Hepatocyte (in vitro differentiated cells): ENCODE measurements around the gene SCAF4. TPM values are rescaled to one million over a fixed set of nuclear protein-coding genes. Genes with fewer than 3 reads are reported as not detected.

ENCODE experiments used
- DNase-seq: peaks from one replicate; pipeline ENCODE4 v3.0.0-alpha.2; 2016; ENCODE audit warnings: low spot score
- H2AFZ ChIP-seq: fragments of 200-600 bp; sonication (generic); 2 replicates; pipeline ENCODE4 v1.6.0; 2016; ENCODE audit warnings: antibody characterized with exemption, mild to moderate bottlenecking
- H3K27ac ChIP-seq: fragments of 200-600 bp; sonication (generic); 2 replicates; pipeline ENCODE4 v1.5.1; 2016; ENCODE audit warnings: mild to moderate bottlenecking
- H3K27me3 ChIP-seq: fragments of 200-600 bp; sonication (generic); 2 replicates; pipeline ENCODE4 v1.6.1; 2016
- H3K36me3 ChIP-seq: fragments of 200-600 bp; sonication (generic); replicated peaks from 2 replicates; pipeline ENCODE4 v1.5.1; 2016; ENCODE audit warnings: low read depth; ENCODE audit not compliant: insufficient read depth
- H3K4me1 ChIP-seq: fragments of 200-600 bp; sonication (generic); 2 replicates; pipeline ENCODE4 v1.5.1; 2016; ENCODE audit warnings: mild to moderate bottlenecking, moderate library complexity; ENCODE audit not compliant: insufficient read depth
- H3K4me2 ChIP-seq: fragments of 200-600 bp; sonication (generic); 2 replicates; pipeline ENCODE4 v1.6.0; 2016
- H3K4me3 ChIP-seq: fragments of 200-600 bp; sonication (generic); 2 replicates; pipeline ENCODE4 v1.5.1; 2016; ENCODE audit warnings: mild to moderate bottlenecking
- H3K79me2 ChIP-seq: fragments of 200-600 bp; sonication (generic); 2 replicates; pipeline ENCODE4 v1.6.0; 2017; ENCODE audit warnings: mild to moderate bottlenecking
- H3K9me2 ChIP-seq: fragments of 200-600 bp; sonication (generic); replicated peaks from 2 replicates; pipeline ENCODE4 v1.6.0; 2017; ENCODE audit warnings: mild to moderate bottlenecking; ENCODE audit not compliant: insufficient read depth
- H3K9me3 ChIP-seq: fragments of 200-600 bp; sonication (generic); 2 replicates; pipeline ENCODE4 v1.5.1; 2016; ENCODE audit warnings: low read depth, mild to moderate bottlenecking
- H4K20me1 ChIP-seq: fragments of 200-600 bp; sonication (generic); 2 replicates; pipeline ENCODE4 v1.6.0; 2016; ENCODE audit warnings: mild to moderate bottlenecking; ENCODE audit not compliant: insufficient read depth, poor library complexity, severe bottlenecking
- CTCF ChIP-seq: fragments of 200-600 bp; sonication (generic); IDR thresholded peaks from 2 replicates; pipeline ENCODE4 v1.5.1; 2016; ENCODE audit warnings: antibody characterized with exemption, mild to moderate bottlenecking; ENCODE audit not compliant: poor library complexity
- EZH2 ChIP-seq: fragments of 200-600 bp; sonication (generic); IDR thresholded peaks from 2 replicates; pipeline ENCODE4 v1.6.1; 2016; ENCODE audit warnings: antibody characterized with exemption, mild to moderate bottlenecking, borderline replicate concordance
- EZH2phosphoT487 ChIP-seq: fragments of 200-600 bp; sonication (generic); IDR thresholded peaks from one replicate; pipeline ENCODE4 v1.6.1; 2018; ENCODE audit warnings: antibody characterized with exemption, mild to moderate bottlenecking, low read depth, moderate library complexity; ENCODE audit not compliant: unreplicated experiment, severe bottlenecking
- WGBS: methylation state at CpG from one replicate; pipeline ENCODE4 v1.1.6; 2016; ENCODE audit warnings: low lambda C conversion rate; ENCODE audit errors: missing lambda C conversion rate; 5-methylcytosine and 5-hydroxymethylcytosine counted together
- polyA plus RNA-seq: library from polyadenylated mRNA; unstranded; fragments of >200 nt; fragmentation: Nextera tagmentation; extraction: Ambion mirVana; gene quantifications from 2 replicates; pipeline ENCODE4 v1.2.1, GENCODE V29; 2016
- total RNA-seq: library from RNA; depleted of rRNA; stranded (reverse); fragments of >200 nt; gene quantifications from 2 replicates; pipeline ENCODE4 v1.2.3, GENCODE V29; 2014

Gene SCAF4
- total and polyA plus RNA-seq, 2 experiments from 2014 or later, result 18.7 to 33.1 TPM

GRCh38 chr21:31624961-31625491 is 106.9 kb downstream of the SCAF4 start:
- Histone ChIP-seq H3K4me1 (no peaks in the 10 kb centered on the region), H2AFZ (no peak overlapping the region), H3K9me3 (no peaks in the 10 kb centered on the region), H3K9me2 (no peaks in the 10 kb centered on the region), H3K27me3 (no peaks in the 10 kb centered on the region), H4K20me1 (no peaks in the 10 kb centered on the region), H3K79me2 (no peaks in the 10 kb centered on the region), H3K4me3 (no peak overlapping the region), H3K36me3 (no peaks in the 10 kb centered on the region), H3K4me2 (no peak overlapping the region), H3K27ac (no peak overlapping the region)
- DNase-seq, result no peak
- WGBS, result 92% methylated on average over 11 of the region's 11 CpGs
- TF ChIP-seq EZH2phosphoT487 (no peak), CTCF (no peak)

GRCh38 chr21:31624181-31624580 is 107.7 kb downstream of the SCAF4 start:
- Histone ChIP-seq H3K9me3 (no peaks in the 10 kb centered on the region), H3K9me2 (no peaks in the 10 kb centered on the region), H3K4me3 (no peak overlapping the region), H3K4me2 (no peak overlapping the region), H4K20me1 (no peaks in the 10 kb centered on the region), H3K36me3 (no peaks in the 10 kb centered on the region), H3K79me2 (no peaks in the 10 kb centered on the region), H3K4me1 (no peaks in the 10 kb centered on the region), H3K27ac (no peak overlapping the region), H2AFZ (no peak overlapping the region), H3K27me3 (no peaks in the 10 kb centered on the region)
- TF ChIP-seq EZH2phosphoT487 (no peak), EZH2 (no peak), CTCF (no peak)
- no peak for DNase-seq
- WGBS, result 85% methylated on average over 3 of the region's 3 CpGs

DNA sequence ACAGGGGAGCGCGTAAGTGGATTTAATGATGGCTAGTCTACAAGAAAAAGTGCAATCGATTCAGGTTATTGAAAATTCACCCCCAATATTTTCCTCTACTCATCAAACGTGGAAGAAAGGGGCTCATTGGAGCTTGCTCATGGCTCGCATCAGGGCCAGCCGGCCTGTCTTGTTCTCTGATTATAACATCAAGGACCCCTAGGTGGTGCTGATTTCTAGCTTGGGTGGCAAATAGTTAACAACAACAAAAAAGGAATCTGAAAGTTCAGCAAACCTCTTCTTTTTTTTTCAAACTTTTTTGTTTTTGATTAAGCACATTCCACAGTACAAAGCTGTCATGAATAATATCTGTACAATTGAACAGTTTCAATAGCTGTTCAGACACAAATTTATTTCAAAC is 108.3 kb downstream of the SCAF4 start:
- no peaks in the 10 kb centered on the region for H3K9me3 ChIP-seq
- H3K27ac ChIP-seq, result no peak overlapping the region
- no peaks in the 10 kb centered on the region for H3K4me1 ChIP-seq
- no peak for DNase-seq
- 80% methylated on average over 6 of the region's 6 CpGs for WGBS
- no peaks in the 10 kb centered on the region for H4K20me1 ChIP-seq
- TF ChIP-seq EZH2 (no peak), EZH2phosphoT487 (no peak), CTCF (no peak)
- H3K9me2 ChIP-seq, result no peaks in the 10 kb centered on the region
- no peaks in the 10 kb centered on the region for H3K36me3 ChIP-seq
- H3K4me2 ChIP-seq, result no peak overlapping the region
- H3K27me3 ChIP-seq, result no peaks in the 10 kb centered on the region
- no peaks in the 10 kb centered on the region for H3K79me2 ChIP-seq
- no peak overlapping the region for H3K4me3 ChIP-seq
- no peak overlapping the region for H2AFZ ChIP-seq

DNA sequence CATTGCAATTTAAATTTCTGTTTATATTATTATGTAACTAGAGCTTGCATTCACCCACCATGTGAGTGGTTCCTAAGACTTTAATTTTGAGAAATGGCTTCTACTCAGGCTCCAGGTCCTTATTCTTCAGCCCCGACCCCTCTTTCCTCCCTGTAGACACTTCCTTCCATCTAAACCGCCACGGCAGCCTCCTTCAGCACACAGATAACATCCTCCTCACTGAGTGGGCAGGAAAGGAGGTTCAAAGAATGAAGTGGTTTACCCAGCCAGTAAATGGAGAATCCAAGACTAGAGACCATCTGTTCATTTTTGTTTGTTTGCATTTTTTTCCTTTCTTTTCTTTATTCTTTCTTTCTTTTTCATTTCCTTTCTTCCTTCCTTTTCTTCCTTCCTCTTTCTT is 109.5 kb downstream of the SCAF4 start:
- H3K79me2 ChIP-seq, result no peaks in the 10 kb centered on the region
- WGBS, result 86% methylated on average over 3 of the region's 3 CpGs
- TF ChIP-seq EZH2 (no peak), EZH2phosphoT487 (no peak), CTCF (no peak)
- no peaks in the 10 kb centered on the region for H3K4me1 ChIP-seq
- H3K4me2 ChIP-seq, result no peak overlapping the region
- H3K4me3 ChIP-seq, result no peak overlapping the region
- H3K9me3 ChIP-seq, result no peaks in the 10 kb centered on the region
- no peaks in the 10 kb centered on the region for H3K9me2 ChIP-seq
- no peak for DNase-seq
- H3K27ac ChIP-seq, result no peak overlapping the region
- no peak overlapping the region for H2AFZ ChIP-seq
- H4K20me1 ChIP-seq, result no peaks in the 10 kb centered on the region
- H3K36me3 ChIP-seq, result no peaks in the 10 kb centered on the region
- H3K27me3 ChIP-seq, result no peaks in the 10 kb centered on the region
